ENCODE data around the gene SUGP2. TPM values are rescaled to one million over a fixed set of nuclear protein-coding genes. Genes with fewer than 3 reads are reported as not detected.

SUGP2 gene
- total and polyA plus RNA-seq, 2 of the 13 experiments (the other 11 are each of a cell fraction or from before 2014, with no cell fraction given) = 40.6 to 57.7 TPM

GRCh38 chr19:19078801-19079200 is 45.5 kb upstream of the SUGP2 start (continued):
- TF ChIP-seq MTF2 (CRISPR knock-in tag; IDR thresholded peaks at IDR 0.05; ENCODE audit: borderline replicate concordance) = no peak
- no peak for TF ChIP-seq ZNF552 (CRISPR knock-in tag; IDR thresholded peaks at IDR 0.05; ENCODE audit: borderline replicate concordance)
- no peak for TF ChIP-seq WIZ (CRISPR knock-in tag; IDR thresholded peaks at IDR 0.05)
- no peak for TF ChIP-seq ZNF780A (CRISPR knock-in tag; IDR thresholded peaks at IDR 0.05)
- TF ChIP-seq NONO (IDR thresholded peaks at IDR 0.05) = no peak
- no peak for TF ChIP-seq NONO (CRISPR knock-in tag; conservative IDR thresholded peaks at IDR 0.05)
- TF ChIP-seq MIER2 (CRISPR knock-in tag; IDR thresholded peaks at IDR 0.05) = no peak
- TF ChIP-seq BCL3 (CRISPR knock-in tag; IDR thresholded peaks at IDR 0.05) = no peak

DNA sequence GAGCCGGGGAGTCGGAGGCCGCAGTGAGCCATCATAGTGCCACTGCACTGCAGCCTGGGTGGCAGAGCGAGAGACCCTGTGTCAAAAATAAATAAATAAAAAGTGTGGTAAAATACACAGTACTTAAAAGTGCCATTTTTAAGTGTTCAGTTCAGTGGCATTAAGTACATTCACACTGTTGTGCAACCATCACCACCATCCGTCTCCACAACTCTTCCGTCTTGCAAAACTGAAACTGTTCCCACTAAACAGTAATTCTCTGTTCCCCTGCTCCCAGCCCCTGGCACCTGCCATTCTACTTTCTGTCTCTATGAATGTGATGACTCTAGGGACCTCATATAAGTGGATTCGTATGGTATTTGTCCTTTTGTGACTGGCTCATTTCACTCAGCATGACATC is 43.8 kb upstream of the SUGP2 start:
- no TSS peak for BruUV-seq (replicated peaks)
- Histone ChIP-seq H3K36me3 (replicated peaks in 1 of 2; ENCODE audit: control insufficient read depth in 1 of 2, insufficient read depth in 2 of 2, low read length in 2 of 2) (peaks cover 0 to 3% of the 10 kb centered on the region in 2 experiments; a peak in 3 of 5 replicates), H3K9me3 (ENCODE audit: low read length) (no peaks in the 10 kb centered on the region), H3K4me3 (replicated peaks in 1 of 3; ENCODE audit: insufficient read depth in 1 of 3, low read depth in 2 of 3, low read length in 3 of 3) (no peak overlapping the region), H3K9ac (ENCODE audit: insufficient read depth, low read depth, low read length) (no peak overlapping the region), H3K4me2 (ENCODE audit: low read depth, low read length) (no peak overlapping the region), H3K4me1 (ENCODE audit: insufficient read depth, low read length) (no peaks in the 10 kb centered on the region), H4K20me1 (ENCODE audit: insufficient read depth, low read length) (no peaks in the 10 kb centered on the region), H3K27ac (ENCODE audit: extremely low read length, insufficient read depth, low read length) (no peak overlapping the region), H3K27me3 (ENCODE audit: control insufficient read depth in 1 of 2, insufficient read depth in 2 of 2, low read length in 2 of 2) (no peaks in the 10 kb centered on the region), H2AFZ (ENCODE audit: low read length) (no peak overlapping the region), H3K79me2 (ENCODE audit: insufficient read depth, low read length) (no peaks in the 10 kb centered on the region)
- no peak for ATAC-seq
- POLR2A ChIA-PET = interaction anchor here (1.2 kb wide), 1 partner anchor 22 kb away, joined by 3 read pairs; no protein-coding TSS in a partner anchor
- intact Hi-C loops (cut with micrococcal nuclease; ENCODE audit: unreplicated experiment) (no loop called here), in situ Hi-C loops (cut with HindIII; ENCODE audit: extremely low pct_ligation_motif_present, low pct_unique_long_range_greater_than_20kb) (no loop called here)
- 99% methylated on average over 7 of the region's 7 CpGs for WGBS (ENCODE audit: low lambda C conversion rate)
- CTCF ChIA-PET (ENCODE audit: low intra/inter-chr PET ratio, low total read pairs) = no interaction called here
- TF ChIP-seq HMGXB3 (CRISPR knock-in tag; IDR thresholded peaks at IDR 0.05; ENCODE audit: borderline replicate concordance) (no peak), NBN (conservative IDR thresholded peaks at IDR 0.05) (no peak), ZFP62 (CRISPR knock-in tag; IDR thresholded peaks at IDR 0.05) (no peak), AGO1 (IDR thresholded peaks at IDR 0.05; ENCODE audit: low read depth, low read length, poor library complexity, severe bottlenecking) (no peak), NR0B2 (CRISPR knock-in tag; IDR thresholded peaks at IDR 0.05) (no peak), ZMYM3 (CRISPR knock-in tag; IDR thresholded peaks at IDR 0.05) (no peak), NFE2 (CRISPR knock-in tag; IDR thresholded peaks at IDR 0.05) (no peak), MAFG (CRISPR knock-in tag; IDR thresholded peaks at IDR 0.05) (no peak)
- TF ChIP-seq, protein P1, sequence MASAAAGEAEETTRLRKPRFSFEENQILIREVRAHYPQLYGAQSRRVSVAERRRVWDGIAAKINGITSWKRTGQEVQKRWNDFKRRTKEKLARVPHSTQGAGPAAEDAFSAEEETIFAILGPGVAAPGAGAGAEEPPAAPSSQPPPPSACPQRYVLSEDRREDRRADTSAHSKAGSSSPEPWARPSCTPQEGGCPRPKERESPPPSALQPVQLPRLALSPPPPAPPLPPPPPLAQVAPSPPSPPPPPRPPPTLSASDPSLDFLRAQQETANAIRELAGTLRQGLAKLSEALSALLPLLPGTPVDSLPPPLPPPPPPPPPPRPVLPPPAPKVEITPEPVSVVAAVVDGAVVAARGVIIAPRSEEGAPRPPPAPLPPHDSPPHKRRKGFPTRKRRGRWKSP (CRISPR knock-in tag; IDR thresholded peaks at IDR 0.05) = no peak
- no peak for FAIRE-seq
- DNase-seq (ENCODE audit: low spot score) = no peak
